ENCODE data around the gene PUSL1. TPM values are rescaled to one million over a fixed set of nuclear protein-coding genes. Genes with fewer than 3 reads are reported as not detected.
A peak's percentile ranks its signal among the peaks of the same experiment; 100 is the strongest.

The PUSL1 gene
- total RNA-seq, 2 experiments from 2014 or later = 17.0 to 17.6 TPM

DNA sequence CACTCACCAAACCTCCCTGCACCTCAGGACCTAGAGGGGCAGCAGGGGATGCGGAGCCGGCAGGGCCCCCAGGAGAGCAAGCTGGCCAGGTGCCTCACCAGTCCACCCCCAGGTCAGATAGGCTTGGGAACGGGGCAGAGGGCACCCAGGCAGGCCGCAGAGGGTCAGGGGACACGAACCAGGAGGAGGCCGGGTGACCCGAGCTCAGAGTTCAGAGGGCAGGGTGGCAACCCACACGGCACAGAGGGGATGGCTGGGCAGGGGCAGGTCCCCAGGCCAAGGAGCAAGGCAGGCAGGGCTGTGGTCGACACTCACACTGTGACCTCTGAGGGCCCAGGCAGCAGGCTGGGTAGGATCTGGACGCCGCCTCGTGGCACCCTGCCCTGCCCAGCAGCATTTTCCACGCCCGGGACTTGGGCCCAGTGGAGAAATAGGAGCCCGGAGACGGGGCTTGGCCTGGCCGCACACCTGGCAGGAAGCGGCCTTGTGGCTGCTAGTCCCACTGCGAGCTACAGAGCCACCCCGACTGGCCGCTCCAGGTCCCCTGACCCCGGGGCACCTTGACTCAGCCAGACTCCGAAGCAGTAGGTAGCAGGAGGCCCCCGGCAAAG lies 35.5 kb downstream of the PUSL1 start:
- Mint-ChIP-seq H3K27ac (no peak overlapping the region), H3K4me3 (no peak overlapping the region), H3K27me3 (ENCODE audit: low read depth) (no peaks in the 10 kb centered on the region), H3K9me3 (no peaks in the 10 kb centered on the region), H3K4me1 (ENCODE audit: low read depth) (peaks cover 23% of the 10 kb centered on the region), H3K36me3 (ENCODE audit: low read depth) (peaks cover 12% of the 10 kb centered on the region)
- intact Hi-C loops (cut with micrococcal nuclease) = no loop called here
- no peak for DNase-seq
- CTCF ChIA-PET = interaction anchor here (1.4 kb wide), 1 partner anchor 28 kb away, joined by 4 read pairs; no protein-coding TSS in a partner anchor

DNA sequence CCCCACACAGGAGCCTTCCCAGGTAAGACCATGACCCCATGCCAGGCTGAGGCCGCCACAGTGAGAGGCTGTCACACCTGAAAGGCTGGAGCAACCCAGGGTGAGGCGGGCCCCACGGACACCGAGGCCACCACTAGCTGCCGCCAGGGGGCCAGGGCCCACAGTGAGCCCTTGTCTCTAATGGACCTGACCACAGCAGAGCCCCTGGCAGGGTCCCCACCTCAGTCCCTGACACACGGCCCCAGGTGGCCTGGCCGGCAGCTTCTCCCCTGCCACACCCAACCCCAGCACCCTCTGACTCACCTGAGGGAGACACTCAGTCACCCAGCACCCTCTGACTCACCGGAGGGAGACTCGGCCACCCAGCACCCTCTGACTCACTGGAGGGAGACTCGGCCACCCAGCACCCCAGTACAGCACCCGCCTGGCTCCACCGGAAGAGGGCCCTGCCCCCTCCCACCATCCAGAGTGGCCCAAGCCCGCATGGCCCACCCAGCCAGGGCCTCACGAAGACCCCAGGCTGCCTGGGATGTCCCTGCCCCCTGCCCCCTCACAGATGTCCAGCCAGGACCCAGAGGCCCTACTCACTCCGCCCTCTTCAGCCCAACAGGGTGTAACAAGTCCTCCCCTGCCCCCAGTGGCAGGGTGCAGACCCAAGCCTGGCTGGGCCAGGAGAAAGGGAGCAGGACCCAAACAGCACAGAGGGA lies 36.4 kb downstream of the PUSL1 start:
- Mint-ChIP-seq H3K27me3 (ENCODE audit: low read depth) (no peaks in the 10 kb centered on the region), H3K4me3 (no peak overlapping the region), H3K4me1 (ENCODE audit: low read depth) (peaks cover 23% of the 10 kb centered on the region), H3K27ac (no peak overlapping the region), H3K36me3 (ENCODE audit: low read depth) (peaks cover 11% of the 10 kb centered on the region), H3K9me3 (no peaks in the 10 kb centered on the region)
- intact Hi-C loops (cut with micrococcal nuclease) = no loop called here
- CTCF ChIA-PET = interaction anchor here (1.3 kb wide), 1 partner anchor 26 kb away, joined by 3 read pairs; no protein-coding TSS in a partner anchor
- peak; percentile 55 for DNase-seq

- no peak for DNase-seq
- H3K4me3 Mint-ChIP-seq = no peak overlapping the region
- H3K4me1 Mint-ChIP-seq (ENCODE audit: low read depth) = peaks cover 23% of the 10 kb centered on the region
- intact Hi-C loops (cut with micrococcal nuclease) = no loop called here
- H3K27ac Mint-ChIP-seq = no peak overlapping the region
- no peaks in the 10 kb centered on the region for H3K9me3 Mint-ChIP-seq
- H3K36me3 Mint-ChIP-seq (ENCODE audit: low read depth) = peaks cover 10% of the 10 kb centered on the region
- CTCF ChIA-PET = interaction anchor here (0.9 to 1.3 kb wide), 2 partner anchors 26 to 27 kb away, joined by 3 read pairs; no protein-coding TSS in a partner anchor
- H3K27me3 Mint-ChIP-seq (ENCODE audit: low read depth) = no peaks in the 10 kb centered on the region
Measured at GRCh38 chr1:1345384-1345783, 37.0 kb downstream of the PUSL1 start.

DNA sequence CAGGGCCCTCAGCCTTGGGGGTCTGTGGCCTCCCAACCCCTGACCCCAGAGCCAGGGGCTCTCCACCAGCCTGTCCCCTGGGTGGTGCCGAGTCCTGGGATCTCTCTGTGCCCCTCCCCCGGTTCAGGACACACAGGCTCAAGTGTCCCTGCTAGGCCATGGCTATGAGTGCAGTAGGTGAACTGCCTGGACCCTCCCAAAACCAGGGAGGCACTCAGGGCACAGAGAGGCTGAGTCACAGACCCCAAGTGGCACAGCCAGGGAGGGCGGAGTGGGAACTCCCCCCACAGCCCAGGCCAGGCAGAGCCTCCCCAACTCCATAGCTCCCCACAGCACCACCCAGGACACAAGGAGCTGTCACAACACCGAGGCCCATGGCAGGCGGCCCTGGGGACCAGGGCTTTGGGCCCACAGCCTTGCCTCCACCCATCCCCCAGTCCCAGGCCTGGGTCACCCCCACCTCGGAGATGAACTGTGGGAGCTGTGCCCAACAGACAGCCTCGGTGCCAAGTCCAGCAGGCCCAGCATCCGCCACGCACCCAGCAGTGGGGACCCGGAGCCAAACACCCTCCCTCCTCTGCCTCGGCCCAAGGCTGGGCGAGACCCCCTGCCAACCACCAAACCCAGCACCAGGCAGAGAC lies 37.6 kb downstream of the PUSL1 start:
- CTCF ChIA-PET = interaction anchor here (0.8 to 1.3 kb wide), 3 partner anchors 25 to 39 kb away, joined by 3 to 5 read pairs (median 3); partner anchors contain the start of gene ACAP3
- no peak overlapping the region for H3K27ac Mint-ChIP-seq
- H3K36me3 Mint-ChIP-seq (ENCODE audit: low read depth) = peaks cover 4% of the 10 kb centered on the region
- H3K9me3 Mint-ChIP-seq = no peaks in the 10 kb centered on the region
- intact Hi-C loops (cut with micrococcal nuclease) = loop anchor here (2.0 kb wide), 1 partner anchor 165 kb away; no protein-coding TSS in a partner anchor
- no peak for DNase-seq
- no peaks in the 10 kb centered on the region for H3K27me3 Mint-ChIP-seq (ENCODE audit: low read depth)
- H3K4me1 Mint-ChIP-seq (ENCODE audit: low read depth) = peaks cover 23% of the 10 kb centered on the region
- H3K4me3 Mint-ChIP-seq = no peak overlapping the region

GRCh38 chr1:1346501-1346890 lies 38.1 kb downstream of the PUSL1 start:
- Mint-ChIP-seq H3K4me1 (ENCODE audit: low read depth) (peaks cover 23% of the 10 kb centered on the region), H3K27ac (no peak overlapping the region), H3K27me3 (ENCODE audit: low read depth) (no peaks in the 10 kb centered on the region), H3K4me3 (no peak overlapping the region), H3K9me3 (no peaks in the 10 kb centered on the region), H3K36me3 (ENCODE audit: low read depth) (no peaks in the 10 kb centered on the region)
- DNase-seq = no peak
- intact Hi-C loops (cut with micrococcal nuclease) = loop anchor here (2.0 kb wide), 1 partner anchor 164 kb away; no protein-coding TSS in a partner anchor
- CTCF ChIA-PET = interaction anchor here (0.8 to 0.9 kb wide), 2 partner anchors 26 to 39 kb away, joined by 3 to 5 read pairs; partner anchors contain the start of gene ACAP3

- H3K27me3 Mint-ChIP-seq (ENCODE audit: low read depth) = no peaks in the 10 kb centered on the region
- DNase-seq = no peak
- CTCF ChIA-PET = interaction anchor here (0.8 kb wide), 1 partner anchor 40 kb away, joined by 5 read pairs; the partner anchor contains the start of gene ACAP3
Measured at GRCh38 chr1:1347026-1347595, 38.7 kb downstream of the PUSL1 start.

DNA sequence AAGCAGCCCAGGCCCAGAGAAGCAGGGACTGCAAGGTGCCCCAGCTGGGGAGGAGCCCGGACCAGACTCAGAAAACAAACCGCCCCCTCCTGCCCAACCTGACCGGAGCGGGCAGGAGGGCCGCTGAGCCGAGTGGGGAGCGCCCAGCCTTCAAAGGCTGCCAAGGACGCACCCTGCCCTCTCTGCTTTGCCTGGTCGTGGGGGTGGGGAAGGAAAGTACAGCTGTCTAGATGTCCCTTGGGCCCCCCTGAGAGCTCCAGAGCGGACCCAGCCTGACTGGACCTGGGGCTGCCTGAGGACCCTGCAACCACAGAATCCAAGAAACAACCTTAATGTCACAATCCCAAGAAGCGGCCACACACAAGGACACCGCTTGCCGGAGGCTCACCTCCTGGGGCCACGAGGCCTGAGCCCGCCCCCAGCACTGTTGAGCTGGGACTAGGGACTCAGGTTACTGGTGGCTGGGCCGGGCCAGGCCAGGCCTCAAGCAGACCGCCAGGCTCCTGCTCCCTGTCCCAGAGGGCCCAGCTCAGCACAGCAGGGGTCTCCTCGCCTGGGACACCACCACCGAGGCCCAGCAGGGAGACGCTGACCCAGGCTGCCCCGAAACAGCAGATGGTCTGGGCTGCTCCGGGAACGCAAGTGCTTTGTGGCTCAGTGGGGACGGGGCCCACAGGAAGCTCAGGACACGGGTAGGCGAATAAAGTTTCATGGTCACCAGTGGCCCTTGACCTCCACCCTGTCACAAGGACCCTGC lies 39.4 kb downstream of the PUSL1 start:
- no peak for DNase-seq
- CTCF ChIA-PET = interaction anchor here (1.0 to 1.5 kb wide), 3 partner anchors 24 to 157 kb away, joined by 3 to 6 read pairs (median 4); partner anchors contain the start of gene AURKAIP1
- H3K4me3 Mint-ChIP-seq = peak overlapping the region; percentile 76
- peaks cover 3% of the 10 kb centered on the region for H3K27me3 Mint-ChIP-seq (ENCODE audit: low read depth)
- intact Hi-C loops (cut with micrococcal nuclease) = loop anchor here (2.0 kb wide), 2 partner anchors 23 to 163 kb away; partner anchors contain the start of genes CPTP and INTS11
- no peak overlapping the region for H3K27ac Mint-ChIP-seq
- no peaks in the 10 kb centered on the region for H3K36me3 Mint-ChIP-seq (ENCODE audit: low read depth)
- peaks cover 25% of the 10 kb centered on the region for H3K4me1 Mint-ChIP-seq (ENCODE audit: low read depth)
- no peaks in the 10 kb centered on the region for H3K9me3 Mint-ChIP-seq

More at GRCh38 chr1:1347026-1347595, 38.7 kb downstream of the PUSL1 start:
- H3K4me3 Mint-ChIP-seq = peak overlapping the region; percentile 76
- H3K27ac Mint-ChIP-seq = no peak overlapping the region
- H3K4me1 Mint-ChIP-seq (ENCODE audit: low read depth) = peaks cover 23% of the 10 kb centered on the region
- intact Hi-C loops (cut with micrococcal nuclease) = loop anchor here (2.0 kb wide), 1 partner anchor 164 kb away; no protein-coding TSS in a partner anchor
- H3K9me3 Mint-ChIP-seq = no peaks in the 10 kb centered on the region
- no peaks in the 10 kb centered on the region for H3K36me3 Mint-ChIP-seq (ENCODE audit: low read depth)

DNA sequence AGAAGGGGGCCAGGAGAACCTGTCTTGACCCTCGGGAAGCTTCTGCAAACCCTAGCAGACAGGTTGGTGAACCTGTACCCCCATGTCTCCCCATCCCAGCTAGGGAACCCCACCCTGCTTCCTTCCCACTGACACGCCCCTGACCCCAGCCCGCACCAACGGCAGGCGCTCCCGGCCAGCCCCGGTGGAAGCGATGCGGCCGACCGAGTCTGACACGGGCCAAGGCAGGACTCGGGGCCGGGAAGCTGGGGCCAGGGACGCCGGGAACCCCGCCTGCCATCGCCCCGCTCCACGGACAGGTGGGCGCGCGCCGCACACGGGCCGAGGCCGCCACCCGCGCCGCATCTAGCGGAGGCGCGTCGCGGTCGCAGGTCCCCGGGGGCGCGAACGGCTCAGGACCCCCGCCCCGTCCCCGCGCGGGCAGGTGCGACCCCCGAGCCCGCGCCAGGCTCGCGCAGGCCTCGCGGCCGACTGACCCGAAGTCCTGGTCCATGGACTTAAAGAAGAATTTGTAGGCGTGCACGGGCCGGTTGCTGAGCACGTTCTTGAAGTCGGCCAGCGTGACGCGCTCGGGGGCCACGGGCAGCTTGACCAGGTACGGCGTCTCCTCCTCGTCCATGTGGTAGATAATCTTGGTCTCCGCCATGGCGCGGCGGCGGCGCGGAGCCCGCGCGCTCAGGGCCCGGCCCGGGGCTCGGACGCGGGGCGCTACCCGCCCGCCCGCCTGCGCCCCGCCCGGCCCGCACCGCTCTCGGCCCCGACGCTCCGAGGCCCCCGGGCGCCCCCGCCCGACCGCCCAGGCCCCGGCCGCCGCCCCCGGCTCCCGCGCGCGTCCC lies 40.2 kb downstream of the PUSL1 start:
- peaks cover 25% of the 10 kb centered on the region for H3K4me1 Mint-ChIP-seq (ENCODE audit: low read depth)
- CTCF ChIA-PET = interaction anchor here (1.0 to 1.5 kb wide), 3 partner anchors 23 to 156 kb away, joined by 3 to 6 read pairs (median 4); partner anchors contain the start of gene AURKAIP1
- no peak overlapping the region for H3K27ac Mint-ChIP-seq
- H3K4me3 Mint-ChIP-seq = peak overlapping the region; percentile 76
- H3K27me3 Mint-ChIP-seq (ENCODE audit: low read depth) = peaks cover 5% of the 10 kb centered on the region
- intact Hi-C loops (cut with micrococcal nuclease) = loop anchor here (1.0 to 2.0 kb wide), 3 partner anchors 24 to 40 kb away; partner anchors contain the start of genes AURKAIP1, CPTP, INTS11 and PUSL1
- DNase-seq = no peak
- H3K9me3 Mint-ChIP-seq = no peaks in the 10 kb centered on the region
- no peaks in the 10 kb centered on the region for H3K36me3 Mint-ChIP-seq (ENCODE audit: low read depth)

DNA sequence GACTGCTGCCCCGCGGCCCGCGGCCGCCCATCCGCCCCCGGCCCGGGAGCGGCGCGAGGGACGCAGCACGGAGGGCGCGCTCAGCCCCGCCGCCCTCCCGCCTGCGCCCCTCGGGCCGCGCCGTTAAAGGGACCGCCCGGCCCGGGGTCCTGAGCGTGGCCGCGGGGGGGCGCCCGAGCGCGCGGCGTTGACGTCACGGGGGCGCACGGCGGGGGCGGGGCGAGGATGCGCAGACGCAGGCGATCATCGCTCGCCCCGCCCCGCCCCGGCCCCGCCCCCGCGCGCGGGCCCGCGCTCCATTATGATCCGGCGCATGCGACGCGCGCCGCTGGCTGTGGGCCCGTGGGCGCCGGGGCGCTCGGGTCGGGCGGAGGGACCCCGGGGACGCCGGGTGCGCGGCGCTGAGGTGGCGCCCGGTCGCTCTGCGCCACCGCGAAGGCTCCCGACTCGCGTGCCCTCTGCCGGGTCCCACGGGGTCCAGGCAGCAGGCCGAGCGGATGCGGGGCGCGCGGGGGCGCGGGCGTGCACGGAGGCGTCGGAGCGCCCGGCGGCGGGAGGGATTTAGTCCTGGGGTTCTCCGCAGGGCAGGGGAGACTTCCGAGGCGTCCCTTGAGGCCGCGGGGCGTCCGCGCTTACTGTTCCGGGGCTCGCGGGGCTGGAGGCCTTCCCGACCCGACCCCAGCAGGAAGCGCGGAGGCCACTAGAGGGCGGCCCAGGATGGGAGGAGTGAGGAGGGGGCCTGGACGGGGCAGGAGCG lies 41.0 kb downstream of the PUSL1 start, which contains the start of gene DVL1:
Gene DVL1, minus strand, starts transcription at position 163 of the 757 bp plus-strand sequence. CDS start 353 bp downstream, outside the sequence.
- Mint-ChIP-seq H3K36me3 (ENCODE audit: low read depth) (no peaks in the 10 kb centered on the region), H3K27me3 (ENCODE audit: low read depth) (peaks cover 12% of the 10 kb centered on the region), H3K4me3 (peak within 1 kb of the TSS; percentile 76), H3K27ac (no peak within 1 kb of the TSS), H3K4me1 (ENCODE audit: low read depth) (peaks cover 28% of the 10 kb centered on the region), H3K9me3 (no peaks in the 10 kb centered on the region)
- peak; percentile 79 for DNase-seq
- intact Hi-C loops (cut with micrococcal nuclease) = loop anchor here (1.0 to 2.0 kb wide), 3 partner anchors 25 to 41 kb away; partner anchors contain the start of genes AURKAIP1, CPTP, INTS11 and PUSL1
- CTCF ChIA-PET = no interaction called here

Measured in activated naive CD4-positive, alpha-beta T cell treated with anti-CD3 and anti-CD28 coated beads for 36 hours (primary cell).